Keratinocyte (primary cell): Measurements from ENCODE around the gene MAPK1. TPM values are rescaled to one million over a fixed set of nuclear protein-coding genes. Genes with fewer than 3 reads are reported as not detected.

ENCODE experiments used
- DNase-seq: peaks from one replicate; pipeline ENCODE4 v3.0.0-alpha.2; 2011; ENCODE audit warnings: low read depth, missing footprints, low spot score
- FAIRE-seq: peaks from 2 replicates; lab custom pipeline; 2011; peaks lifted over from hg19 to GRCh38; lab: Jason Lieb, UNC
- H2AFZ ChIP-seq: 2 replicates; pipeline ENCODE4 v1.6.0; 2012; ENCODE audit warnings: low read length, control low read depth, inconsistent platforms; ENCODE audit not compliant: control insufficient read depth
- H3K27ac ChIP-seq: 2 replicates; pipeline ENCODE4 v1.5.1; 2011; ENCODE audit warnings: low read length; ENCODE audit not compliant: control insufficient read depth, insufficient read depth
- H3K27me3 ChIP-seq: 3 replicates; pipeline ENCODE4 v1.6.0; 2011; ENCODE audit warnings: low read length; ENCODE audit not compliant: control insufficient read depth, insufficient read depth; ENCODE audit errors: extremely low read depth
- H3K36me3 ChIP-seq, 2 experiments: 2 replicates in 1 of 2; 3 replicates in 1 of 2; pipeline ENCODE4 v1.5.1; 2011; ENCODE audit warnings: low read length in 2 of 2, mild to moderate bottlenecking in 1 of 2; ENCODE audit not compliant: control insufficient read depth in 2 of 2, insufficient read depth in 2 of 2; ENCODE audit errors: extremely low read depth in 1 of 2
- H3K4me1 ChIP-seq: 3 replicates; pipeline ENCODE4 v1.5.1; 2011; ENCODE audit warnings: low read length; ENCODE audit not compliant: control insufficient read depth, insufficient read depth; ENCODE audit errors: extremely low read depth
- H3K4me2 ChIP-seq: 3 replicates; pipeline ENCODE4 v1.6.0; 2011; ENCODE audit warnings: low read depth, low read length; ENCODE audit not compliant: control insufficient read depth, insufficient read depth; ENCODE audit errors: extremely low read depth
- H3K4me3 ChIP-seq, 3 experiments: fragments of 200-600 bp in 1 of 3; sonication (generic) in 1 of 3; 2 replicates in 2 of 3; 3 replicates in 1 of 3; pipeline ENCODE4 v1.5.1; 2011 to 2016; ENCODE audit warnings: low read length in 3 of 3, mild to moderate bottlenecking in 3 of 3, control low read depth in 2 of 3, inconsistent platforms in 1 of 3, low read depth in 1 of 3, mixed read lengths in 1 of 3, mixed run types in 1 of 3, moderate library complexity in 1 of 3; ENCODE audit not compliant: control insufficient read depth in 2 of 3, insufficient read depth in 2 of 3; ENCODE audit errors: extremely low read depth in 1 of 3
- H3K79me2 ChIP-seq: 2 replicates; pipeline ENCODE4 v1.6.0; 2012; ENCODE audit warnings: low read length; ENCODE audit not compliant: control insufficient read depth, insufficient read depth
- H3K9ac ChIP-seq: 3 replicates; pipeline ENCODE4 v1.6.0; 2011; ENCODE audit warnings: low read length; ENCODE audit not compliant: control insufficient read depth, insufficient read depth; ENCODE audit errors: extremely low read depth
- H3K9me1 ChIP-seq: 3 replicates; pipeline ENCODE4 v1.6.0; 2011; ENCODE audit warnings: low read length; ENCODE audit not compliant: control insufficient read depth, insufficient read depth; ENCODE audit errors: extremely low read depth
- H3K9me3 ChIP-seq: 2 replicates; pipeline ENCODE4 v1.5.1; 2012; ENCODE audit warnings: low read depth, low read length; ENCODE audit not compliant: control insufficient read depth
- H4K20me1 ChIP-seq: 3 replicates; pipeline ENCODE4 v1.6.0; 2011; ENCODE audit warnings: low read length; ENCODE audit not compliant: control insufficient read depth, insufficient read depth; ENCODE audit errors: extremely low read depth
- CTCF ChIP-seq, 3 experiments: IDR thresholded peaks in 1 of 3; conservative IDR thresholded peaks in 1 of 3; optimal IDR thresholded peaks in 1 of 3; 2 replicates in 2 of 3; 3 replicates in 1 of 3; pipeline versions ENCODE3 to v1.5.1; 2011; ENCODE audit warnings: low read length in 3 of 3, mild to moderate bottlenecking in 3 of 3, moderate library complexity in 2 of 3, control low read depth in 1 of 3, inconsistent platforms in 1 of 3; ENCODE audit not compliant: insufficient read depth in 2 of 3; ENCODE audit errors: extremely low read depth in 1 of 3
- EZH2 ChIP-seq: IDR thresholded peaks from one replicate; pipeline ENCODE4 v1.6.1; 2012; ENCODE audit warnings: inconsistent platforms, mild to moderate bottlenecking, low read length, moderate library complexity
- dilution Hi-C: fragments of 300-500 bp; cut with MboI; formaldehyde crosslinking; loops from one replicate; pipeline ENCODE4 v1.7.0; 2020; ENCODE audit warnings: low sequenced_read_pairs; ENCODE audit not compliant: extremely low pct_ligation_motif_present
- polyA plus RNA-seq, 5 experiments: library from polyadenylated mRNA; depleted of rRNA in 3 of 5; stranded (reverse) in 3 of 5; stranded (forward) in 1 of 5; unstranded in 1 of 5; fragments of >200 nt; gene quantifications; 1 replicate in 1 of 5; 2 replicates in 3 of 5; 3 replicates in 1 of 5; pipeline versions ENCODE4 v1.2.1 to v1.2.3, GENCODE V29; 2011 to 2012; ENCODE audit warnings: missing spikeins in 2 of 5, low read depth in 1 of 5, low replicate concordance in 1 of 5

MAPK1 gene
- polyA plus RNA-seq, 1 donor (not counting 4 experiments of a cell fraction or from before 2014, with no cell fraction given), result 136 TPM

GRCh38 chr22:21865041-21865440 lies 2.4 kb downstream of the MAPK1 start:
- Histone ChIP-seq H3K27ac (peak overlapping the region; percentile 89), H3K36me3 (no peaks in the 10 kb centered on the region), H3K4me1 (peaks cover 26% of the 10 kb centered on the region), H3K27me3 (no peaks in the 10 kb centered on the region), H3K9me1 (peaks cover 6% of the 10 kb centered on the region), H3K9me3 (no peaks in the 10 kb centered on the region), H3K79me2 (peaks cover 70% of the 10 kb centered on the region), H3K4me2 (peak overlapping the region; percentile 80), H4K20me1 (peaks cover 34% of the 10 kb centered on the region), H3K9ac (peak overlapping the region; percentile 96), H3K4me3 (peak overlapping the region in 1 of 3 experiments; percentile 94), H2AFZ (no peak overlapping the region)
- peak; percentile 79 for FAIRE-seq
- dilution Hi-C loops, result no loop called here
- no peak for DNase-seq
- TF ChIP-seq EZH2, result no peak
- no peak for TF ChIP-seq CTCF (optimal IDR thresholded peaks at IDR 0.05 in 1 of 3, IDR thresholded peaks at IDR 0.05 in 1 of 3, conservative IDR thresholded peaks at IDR 0.05 in 1 of 3; ENCODE audit: extremely low read depth in 1 of 3, insufficient read depth in 2 of 3, low read length in 3 of 3)

- no peak overlapping the region for H3K9ac ChIP-seq
- peaks cover 95% of the 10 kb centered on the region for H3K79me2 ChIP-seq
- peaks cover 9% of the 10 kb centered on the region for H3K9me1 ChIP-seq
- FAIRE-seq (no peak), DNase-seq (no peak)
- no peak overlapping the region for H3K27ac ChIP-seq
- peaks cover 26% of the 10 kb centered on the region for H3K4me1 ChIP-seq
- TF ChIP-seq CTCF (optimal IDR thresholded peaks at IDR 0.05 in 1 of 3, IDR thresholded peaks at IDR 0.05 in 1 of 3, conservative IDR thresholded peaks at IDR 0.05 in 1 of 3; ENCODE audit: extremely low read depth in 1 of 3, insufficient read depth in 2 of 3, low read length in 3 of 3) (no peak), EZH2 (no peak)
- H3K4me3 ChIP-seq, result no peak overlapping the region
- H3K9me3 ChIP-seq, result no peaks in the 10 kb centered on the region
- peaks cover 44% of the 10 kb centered on the region for H4K20me1 ChIP-seq
- no peak overlapping the region for H2AFZ ChIP-seq
- no peaks in the 10 kb centered on the region for H3K27me3 ChIP-seq
- H3K4me2 ChIP-seq, result no peak overlapping the region
- H3K36me3 ChIP-seq, result no peaks in the 10 kb centered on the region
- dilution Hi-C loops, result no loop called here
These were observed 4.8 kb downstream of the MAPK1 start for GRCh38 chr22:21862386-21863245.
